HepG2 (cell line): Measurements from ENCODE around the gene CAP2. TPM values are rescaled to one million over a fixed set of nuclear protein-coding genes. Genes with fewer than 3 reads are reported as not detected.

Experiments used
- FOSL2 ChIP-seq: sonication (generic); formaldehyde crosslinking; IDR thresholded peaks from 2 replicates; pipeline ENCODE4 v1.4.0; 2020; ENCODE audit warnings: missing genetic modification reagents
- HCFC1 ChIP-seq: fragments of 150-350 bp; IDR thresholded peaks from 2 replicates; pipeline ENCODE4 v1.6.1; 2014; ENCODE audit warnings: low read depth, low read length
- KDM2A ChIP-seq: sonication (generic); formaldehyde crosslinking; IDR thresholded peaks from 2 replicates; pipeline ENCODE4 v1.4.0; 2020; ENCODE audit warnings: low read depth, missing genetic modification reagents, borderline replicate concordance
- MAFK ChIP-seq, 2 experiments: IDR thresholded peaks in 1 of 2; conservative IDR thresholded peaks in 1 of 2; 2 replicates each; pipeline ENCODE4 v1.6.1; 2011; ENCODE audit warnings: improper control_type of control experiment in 2 of 2, low read length in 2 of 2
- MTF2 ChIP-seq: sonication (generic); formaldehyde crosslinking; IDR thresholded peaks from 2 replicates; pipeline ENCODE4 v1.5.0; 2020; ENCODE audit warnings: missing genetic modification reagents, borderline replicate concordance
- PPARG ChIP-seq: conservative IDR thresholded peaks from 2 replicates; pipeline ENCODE4 v1.6.1; 2016; ENCODE audit warnings: missing biosample characterization, missing genetic modification reagents
- THYN1 ChIP-seq: sonication (generic); formaldehyde crosslinking; IDR thresholded peaks from 2 replicates; pipeline ENCODE4 v1.8.1; 2023; ENCODE audit warnings: low read depth, mild to moderate bottlenecking, moderate library complexity, missing genetic modification reagents, borderline replicate concordance
- ZNF343 ChIP-seq: sonication (generic); formaldehyde crosslinking; IDR thresholded peaks from 2 replicates; pipeline ENCODE4 v1.4.0; 2020; ENCODE audit warnings: mild to moderate bottlenecking, missing genetic modification reagents
- ZNF354B ChIP-seq: sonication (generic); formaldehyde crosslinking; IDR thresholded peaks from 2 replicates; pipeline ENCODE4 v1.8.0; 2022; ENCODE audit warnings: mild to moderate bottlenecking, missing genetic modification reagents
- ZNF468 ChIP-seq: sonication (generic); formaldehyde crosslinking; IDR thresholded peaks from 2 replicates; pipeline ENCODE4 v1.8.0; 2022; ENCODE audit warnings: mild to moderate bottlenecking, moderate library complexity, missing genetic modification reagents
- ZNF615 ChIP-seq: sonication (generic); formaldehyde crosslinking; IDR thresholded peaks from 2 replicates; pipeline ENCODE4 v1.5.0; 2020; ENCODE audit warnings: mild to moderate bottlenecking, missing genetic modification reagents, borderline replicate concordance
- ZNF713 ChIP-seq: sonication (generic); formaldehyde crosslinking; IDR thresholded peaks from 2 replicates; pipeline ENCODE4 v1.4.0; 2020; ENCODE audit warnings: mild to moderate bottlenecking, missing genetic modification reagents
- ZNF839 ChIP-seq: sonication (generic); formaldehyde crosslinking; IDR thresholded peaks from 2 replicates; pipeline ENCODE4 v1.4.0; 2020; ENCODE audit warnings: missing genetic modification reagents, mild to moderate bottlenecking, borderline replicate concordance
- polyA plus RNA-seq, 8 experiments: library from polyadenylated mRNA; depleted of rRNA in 3 of 8; stranded (reverse) in 7 of 8; unstranded in 1 of 8; fragments of >200 nt; fragmentation: Illumina TruSeq in 4 of 8; extraction: Trizol in 4 of 8; gene quantifications; 2 replicates each; pipeline versions ENCODE4 v1.2.1 to v1.2.3, GENCODE V29; 2011 to 2016; ENCODE audit warnings: low read depth in 4 of 8, missing spikeins in 1 of 8, mixed read lengths in 1 of 8; ENCODE audit not compliant: insufficient read depth in 1 of 8
- total RNA-seq, 5 experiments: library from RNA; depleted of rRNA; stranded (reverse); fragments of >200 nt; fragmentation: Illumina TruSeq; extraction: Trizol; gene quantifications; 2 replicates each; pipeline ENCODE4 v1.2.3, GENCODE V29; 2016; ENCODE audit warnings: low read depth in 1 of 5
- TF ChIP-seq, protein P1 (sequence below), 2 experiments: sonication (generic) in 1 of 2; formaldehyde crosslinking in 1 of 2; IDR thresholded peaks; 2 replicates each; pipeline versions ENCODE4 v1.4.0 to v1.6.1; 2016 to 2020; ENCODE audit warnings: borderline replicate concordance in 1 of 2, low read depth in 1 of 2, mild to moderate bottlenecking in 1 of 2, missing genetic modification reagents in 1 of 2
- TF ChIP-seq, protein P2 (sequence below): IDR thresholded peaks from 2 replicates; pipeline ENCODE4 v1.6.1; 2016; ENCODE audit warnings: low read depth
- TF ChIP-seq, protein P3 (sequence below): sonication (generic); formaldehyde crosslinking; IDR thresholded peaks from 2 replicates; pipeline ENCODE4 v1.9.0; 2021; ENCODE audit warnings: missing genetic modification reagents, borderline replicate concordance
- TF ChIP-seq, protein P4 (sequence below): sonication (generic); formaldehyde crosslinking; IDR thresholded peaks from 2 replicates; pipeline ENCODE4 v1.8.1; 2023; ENCODE audit warnings: missing genetic modification reagents, mild to moderate bottlenecking, borderline replicate concordance
- TF ChIP-seq, protein P5 (sequence below): sonication (generic); formaldehyde crosslinking; IDR thresholded peaks from 2 replicates; pipeline ENCODE4 v1.5.1; 2020; ENCODE audit warnings: missing genetic modification reagents, mild to moderate bottlenecking, borderline replicate concordance

CAP2 gene
- total and polyA plus RNA-seq, 2 of the 13 experiments (the other 11 are each of a cell fraction or from before 2014, with no cell fraction given): 7.9 to 53.1 TPM

DNA sequence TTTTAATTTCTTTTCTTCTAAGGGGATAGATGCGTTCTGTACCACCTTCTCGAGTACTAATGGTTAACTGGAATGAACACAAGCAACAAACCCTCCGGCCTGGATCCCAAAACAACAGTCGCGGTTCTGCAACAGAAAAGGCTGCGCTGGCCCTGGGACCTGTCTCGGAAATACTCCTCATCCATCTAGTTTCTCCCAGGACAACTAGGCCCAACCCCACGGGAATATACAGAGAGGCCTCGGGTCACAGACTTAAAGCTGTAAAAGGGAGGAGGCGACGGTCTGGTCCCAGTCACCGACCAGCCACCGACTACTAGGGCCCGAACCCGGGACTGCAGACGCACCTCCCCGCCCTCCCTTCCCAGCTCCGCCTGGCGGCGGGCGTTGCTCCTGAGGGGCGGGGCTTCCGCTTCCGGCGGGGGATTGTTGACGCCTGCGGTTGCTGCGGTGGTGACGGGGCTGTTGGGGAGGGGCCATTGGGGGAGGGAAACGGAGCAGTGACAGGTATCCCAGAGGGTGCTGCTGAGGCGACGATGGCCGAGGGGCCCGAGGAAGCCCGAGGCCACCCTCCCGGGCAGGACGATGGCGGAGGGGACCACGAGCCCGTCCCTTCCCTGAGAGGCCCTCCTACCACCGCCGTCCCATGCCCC is 206.6 kb downstream of the CAP2 start, which contains the start of gene FAM8A1 (continued):
- TF ChIP-seq, protein P1, sequence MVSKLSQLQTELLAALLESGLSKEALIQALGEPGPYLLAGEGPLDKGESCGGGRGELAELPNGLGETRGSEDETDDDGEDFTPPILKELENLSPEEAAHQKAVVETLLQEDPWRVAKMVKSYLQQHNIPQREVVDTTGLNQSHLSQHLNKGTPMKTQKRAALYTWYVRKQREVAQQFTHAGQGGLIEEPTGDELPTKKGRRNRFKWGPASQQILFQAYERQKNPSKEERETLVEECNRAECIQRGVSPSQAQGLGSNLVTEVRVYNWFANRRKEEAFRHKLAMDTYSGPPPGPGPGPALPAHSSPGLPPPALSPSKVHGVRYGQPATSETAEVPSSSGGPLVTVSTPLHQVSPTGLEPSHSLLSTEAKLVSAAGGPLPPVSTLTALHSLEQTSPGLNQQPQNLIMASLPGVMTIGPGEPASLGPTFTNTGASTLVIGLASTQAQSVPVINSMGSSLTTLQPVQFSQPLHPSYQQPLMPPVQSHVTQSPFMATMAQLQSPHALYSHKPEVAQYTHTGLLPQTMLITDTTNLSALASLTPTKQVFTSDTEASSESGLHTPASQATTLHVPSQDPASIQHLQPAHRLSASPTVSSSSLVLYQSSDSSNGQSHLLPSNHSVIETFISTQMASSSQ (IDR thresholded peaks at IDR 0.05; ENCODE audit: low read depth): no peak
- TF ChIP-seq, protein P1 (CRISPR knock-in tag; IDR thresholded peaks at IDR 0.05; ENCODE audit: borderline replicate concordance): peak; percentile 81; the same call in 1 of the 2 replicates
- TF ChIP-seq PPARG (peak; percentile 44; the same call in 1 of the 2 replicates), ZNF468 (CRISPR knock-in tag) (no peak), HCFC1 (peak; percentile 39; the same call in 1 of the 2 replicates), KDM2A (CRISPR knock-in tag) (peak; percentile 63; the same call in 1 of the 2 replicates), ZNF713 (CRISPR knock-in tag) (no peak), ZNF354B (CRISPR knock-in tag) (peak; percentile 84; the same call in 1 of the 2 replicates), ZNF839 (CRISPR knock-in tag) (peak; percentile 91), FOSL2 (CRISPR knock-in tag) (peak; percentile 57), MTF2 (CRISPR knock-in tag) (no peak), THYN1 (CRISPR knock-in tag) (0 out of 2 replicates have a peak, but pooled peaks have one; percentile 56), MAFK (conservative IDR thresholded peaks at IDR 0.05 in 1 of 2, IDR thresholded peaks at IDR 0.05 in 1 of 2; ENCODE audit: low read length in 2 of 2) (no peak), ZNF615 (CRISPR knock-in tag) (no peak; the same call in 1 of the 2 replicates), ZNF343 (peak; percentile 33; the same call in 1 of the 2 replicates)
- TF ChIP-seq, protein P2, sequence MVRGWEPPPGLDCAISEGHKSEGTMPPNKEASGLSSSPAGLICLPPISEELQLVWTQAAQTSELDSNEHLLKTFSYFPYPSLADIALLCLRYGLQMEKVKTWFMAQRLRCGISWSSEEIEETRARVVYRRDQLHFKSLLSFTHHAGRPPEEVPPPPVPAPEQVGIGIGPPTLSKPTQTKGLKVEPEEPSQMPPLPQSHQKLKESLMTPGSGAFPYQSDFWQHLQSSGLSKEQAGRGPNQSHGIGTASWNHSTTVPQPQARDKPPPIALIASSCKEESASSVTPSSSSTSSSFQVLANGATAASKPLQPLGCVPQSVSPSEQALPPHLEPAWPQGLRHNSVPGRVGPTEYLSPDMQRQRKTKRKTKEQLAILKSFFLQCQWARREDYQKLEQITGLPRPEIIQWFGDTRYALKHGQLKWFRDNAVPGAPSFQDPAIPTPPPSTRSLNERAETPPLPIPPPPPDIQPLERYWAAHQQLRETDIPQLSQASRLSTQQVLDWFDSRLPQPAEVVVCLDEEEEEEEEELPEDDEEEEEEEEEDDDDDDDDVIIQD (CRISPR knock-in tag): peak; percentile 85; the same call in 1 of the 2 replicates
- TF ChIP-seq, protein P3, sequence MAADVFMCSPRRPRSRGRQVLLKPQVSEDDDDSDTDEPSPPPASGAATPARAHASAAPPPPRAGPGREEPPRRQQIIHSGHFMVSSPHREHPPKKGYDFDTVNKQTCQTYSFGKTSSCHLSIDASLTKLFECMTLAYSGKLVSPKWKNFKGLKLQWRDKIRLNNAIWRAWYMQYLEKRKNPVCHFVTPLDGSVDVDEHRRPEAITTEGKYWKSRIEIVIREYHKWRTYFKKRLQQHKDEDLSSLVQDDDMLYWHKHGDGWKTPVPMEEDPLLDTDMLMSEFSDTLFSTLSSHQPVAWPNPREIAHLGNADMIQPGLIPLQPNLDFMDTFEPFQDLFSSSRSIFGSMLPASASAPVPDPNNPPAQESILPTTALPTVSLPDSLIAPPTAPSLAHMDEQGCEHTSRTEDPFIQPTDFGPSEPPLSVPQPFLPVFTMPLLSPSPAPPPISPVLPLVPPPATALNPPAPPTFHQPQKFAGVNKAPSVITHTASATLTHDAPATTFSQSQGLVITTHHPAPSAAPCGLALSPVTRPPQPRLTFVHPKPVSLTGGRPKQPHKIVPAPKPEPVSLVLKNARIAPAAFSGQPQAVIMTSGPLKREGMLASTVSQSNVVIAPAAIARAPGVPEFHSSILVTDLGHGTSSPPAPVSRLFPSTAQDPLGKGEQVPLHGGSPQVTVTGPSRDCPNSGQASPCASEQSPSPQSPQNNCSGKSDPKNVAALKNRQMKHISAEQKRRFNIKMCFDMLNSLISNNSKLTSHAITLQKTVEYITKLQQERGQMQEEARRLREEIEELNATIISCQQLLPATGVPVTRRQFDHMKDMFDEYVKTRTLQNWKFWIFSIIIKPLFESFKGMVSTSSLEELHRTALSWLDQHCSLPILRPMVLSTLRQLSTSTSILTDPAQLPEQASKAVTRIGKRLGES (CRISPR knock-in tag): no peak; the same call in 1 of the 2 replicates
- TF ChIP-seq, protein P4, sequence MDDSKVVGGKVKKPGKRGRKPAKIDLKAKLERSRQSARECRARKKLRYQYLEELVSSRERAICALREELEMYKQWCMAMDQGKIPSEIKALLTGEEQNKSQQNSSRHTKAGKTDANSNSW (CRISPR knock-in tag): peak; percentile 53; the same call in 1 of the 2 replicates
- TF ChIP-seq, protein P5, sequence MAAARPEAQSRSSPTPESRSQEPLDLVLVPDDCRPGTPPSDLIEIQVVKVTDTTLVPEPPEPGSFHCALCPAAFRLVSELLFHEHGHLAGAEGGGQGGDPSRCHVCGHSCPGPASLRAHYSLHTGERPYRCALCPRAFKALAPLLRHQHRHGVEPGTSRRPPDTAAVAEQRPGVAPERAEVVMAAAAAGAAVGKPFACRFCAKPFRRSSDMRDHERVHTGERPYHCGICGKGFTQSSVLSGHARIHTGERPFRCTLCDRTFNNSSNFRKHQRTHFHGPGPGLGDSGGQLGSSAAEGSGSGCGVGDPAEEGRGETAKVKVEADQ (CRISPR knock-in tag): peak; percentile 82; the same call in 1 of the 2 replicates
